Measurements from ENCODE around the gene EDAR.

The EDAR gene

DNA sequence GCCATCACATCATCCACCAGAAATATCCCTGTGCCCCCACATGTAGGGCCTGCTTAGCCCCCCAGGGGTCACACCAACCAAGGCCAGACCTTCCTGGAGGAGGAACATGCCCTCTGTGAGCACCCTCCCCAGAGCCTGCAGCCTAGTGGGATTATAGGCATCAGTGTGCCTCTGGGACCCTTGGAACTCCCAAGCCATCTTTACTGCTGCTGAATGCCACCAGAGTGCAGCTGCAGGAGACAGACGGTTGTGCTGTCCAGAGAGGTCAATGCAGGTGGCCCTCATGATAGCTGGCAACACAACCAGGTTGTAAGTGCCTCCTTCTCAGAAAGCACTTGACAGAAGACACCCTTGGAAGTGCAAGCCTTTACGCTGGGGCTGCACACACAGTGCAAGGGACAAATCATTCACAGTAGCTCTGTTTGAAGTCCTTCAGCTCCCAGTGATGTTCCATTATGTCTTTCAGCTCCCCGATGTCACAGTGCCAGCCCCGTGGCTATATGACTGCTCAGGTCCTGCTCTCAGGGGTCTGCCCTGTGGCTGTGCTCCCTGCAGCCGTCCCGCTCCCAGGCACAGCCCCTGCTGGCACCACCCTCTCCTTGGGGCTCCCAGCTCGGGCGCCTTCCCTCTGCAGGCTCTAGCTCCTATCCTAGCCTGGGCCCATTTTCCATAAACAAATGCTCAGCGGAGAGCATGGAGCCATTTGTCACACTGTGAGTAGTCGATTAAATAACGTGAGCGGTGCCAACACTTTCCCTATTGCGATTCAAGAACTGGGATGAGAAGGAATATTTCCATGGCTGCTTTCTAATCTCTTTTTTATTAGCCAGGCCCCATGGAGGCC, 65.1 kb downstream of the EDAR start:
- no peak for DNase-seq

DNA sequence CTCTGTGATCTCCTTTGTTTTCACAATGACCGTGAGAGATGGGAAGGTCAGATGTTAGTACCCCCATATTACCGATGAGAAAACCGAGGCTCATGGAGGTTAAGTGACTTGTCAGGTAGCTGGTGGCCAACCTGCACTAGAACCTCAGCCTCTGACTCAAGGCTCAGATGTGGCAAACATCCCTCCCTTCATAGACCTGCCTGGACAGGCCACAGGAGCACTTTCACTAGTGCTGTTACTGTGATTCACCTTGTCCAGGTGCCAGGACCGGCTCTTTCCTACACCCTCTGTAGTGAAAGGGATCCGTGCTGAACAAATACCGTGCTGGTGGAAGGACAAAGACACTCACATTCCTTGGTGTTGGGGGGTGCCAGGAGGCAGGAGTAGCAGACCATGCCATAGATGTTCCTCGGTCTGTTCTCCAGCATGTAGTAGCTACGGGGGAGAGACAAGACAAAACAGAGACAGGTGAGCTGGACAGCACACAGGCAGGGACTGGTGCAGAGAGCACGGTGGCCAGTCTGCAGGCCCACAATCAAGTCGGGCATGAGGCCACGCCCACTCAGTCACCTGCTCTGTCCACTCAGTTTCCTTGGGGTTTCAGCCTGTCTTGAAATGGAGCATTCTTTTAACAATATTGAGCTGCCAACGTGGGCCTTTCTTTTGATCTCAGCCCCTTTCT, 65.9 kb downstream of the EDAR start:
- peak in 1 of 3 experiments; percentile 6 for DNase-seq

DNA sequence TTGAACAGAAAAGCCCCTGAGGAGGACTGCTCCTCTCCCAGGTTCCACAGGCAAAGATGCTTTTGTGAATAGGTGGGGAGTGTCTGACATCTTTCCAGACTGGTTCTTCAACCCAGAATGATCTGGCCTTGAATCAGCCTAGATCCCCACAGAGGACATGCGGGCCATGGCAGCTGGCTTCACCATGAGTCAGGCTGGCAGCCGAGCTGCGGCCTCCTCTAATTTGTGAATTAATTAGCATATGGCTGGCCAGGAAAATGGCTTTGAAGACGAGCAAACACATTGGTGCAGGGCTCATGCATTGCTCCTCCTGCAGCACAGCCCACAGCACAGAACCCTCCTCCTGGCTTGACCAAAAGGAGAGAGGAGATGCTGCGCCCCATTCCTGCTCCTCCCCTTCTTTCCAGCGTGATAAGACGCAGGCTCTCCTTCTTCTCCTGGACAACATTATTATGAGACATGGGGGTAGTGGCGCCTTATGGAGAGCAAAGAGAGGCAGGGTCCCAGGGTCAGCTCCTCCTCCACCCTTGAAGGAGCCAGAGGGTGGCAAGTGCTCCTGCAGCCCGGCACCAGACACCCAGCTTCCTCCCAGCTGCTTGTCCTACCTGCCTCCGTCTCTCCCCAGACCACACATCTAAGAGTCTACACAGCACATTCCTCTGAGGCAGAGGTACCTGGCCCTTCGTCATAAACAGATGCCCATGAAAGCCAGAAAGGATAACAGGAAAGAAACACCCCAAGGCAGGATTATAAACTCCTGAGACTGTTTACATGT, 66.7 kb downstream of the EDAR start:
- no peak for DNase-seq

DNA sequence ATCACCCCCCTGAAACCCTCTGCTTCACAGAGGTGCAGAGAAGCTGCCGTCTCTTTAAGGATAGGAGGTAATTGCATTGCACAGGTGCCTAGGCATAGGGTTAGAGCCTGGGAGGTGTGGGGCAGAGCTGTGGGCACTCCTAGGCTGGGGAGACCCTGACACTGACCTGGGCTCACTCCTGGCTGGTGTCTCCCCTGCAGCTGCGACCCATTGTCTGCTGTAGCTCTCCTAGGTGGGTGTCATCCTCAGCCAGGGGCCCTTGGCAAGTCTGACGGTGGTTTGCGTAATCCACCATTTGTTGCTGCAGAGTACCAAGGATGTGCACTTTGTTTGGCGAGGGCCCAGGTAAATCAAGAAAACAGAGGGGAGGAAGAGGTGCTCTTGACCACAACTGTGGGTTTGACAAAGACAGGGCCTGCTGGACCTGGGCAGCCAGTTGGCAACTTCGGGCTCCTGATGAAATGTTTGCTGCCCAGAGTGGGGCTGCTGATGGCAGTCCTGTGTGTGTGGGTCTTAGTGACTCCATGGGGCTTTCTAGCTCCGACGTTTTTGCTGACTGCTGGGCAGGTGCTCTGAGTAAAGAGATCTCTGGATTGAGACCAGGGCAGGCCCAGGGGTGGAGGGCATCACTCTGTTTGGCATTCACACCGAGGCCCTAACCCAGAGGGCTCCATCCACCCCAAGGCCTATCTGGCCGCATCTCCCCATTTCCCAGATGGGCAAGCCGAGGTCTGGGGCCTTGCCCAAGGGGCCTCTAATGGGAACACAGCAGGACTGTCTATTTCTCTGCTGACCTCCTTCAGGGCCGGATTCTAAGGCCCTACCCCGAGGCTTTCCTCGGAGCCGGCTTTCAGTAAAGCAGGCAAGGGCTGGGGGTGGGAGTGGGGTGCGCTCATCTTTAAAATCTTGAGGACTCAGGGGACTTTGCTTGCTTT, 67.7 kb downstream of the EDAR start:
- DNase-seq: no peak

DNA sequence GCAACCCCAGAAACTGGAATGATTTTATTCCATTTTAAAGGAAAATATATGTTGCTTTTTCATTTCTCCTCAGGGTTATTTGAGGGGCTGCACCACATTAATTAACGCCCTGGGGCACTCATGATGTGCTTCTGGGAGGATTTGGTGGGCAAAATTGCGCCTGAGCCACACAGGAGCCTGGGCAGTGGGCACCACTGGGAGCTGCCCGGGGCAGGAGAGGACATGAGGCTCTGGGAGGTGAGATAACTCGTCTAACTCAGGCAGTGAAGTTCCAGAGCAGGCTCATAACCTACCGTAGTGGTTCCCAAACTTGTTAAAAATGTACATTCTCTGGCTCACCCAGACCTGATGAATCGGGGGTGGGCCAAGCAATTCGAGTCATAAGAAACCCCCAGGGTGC, 68.3 kb downstream of the EDAR start:
- no peak for DNase-seq

DNA sequence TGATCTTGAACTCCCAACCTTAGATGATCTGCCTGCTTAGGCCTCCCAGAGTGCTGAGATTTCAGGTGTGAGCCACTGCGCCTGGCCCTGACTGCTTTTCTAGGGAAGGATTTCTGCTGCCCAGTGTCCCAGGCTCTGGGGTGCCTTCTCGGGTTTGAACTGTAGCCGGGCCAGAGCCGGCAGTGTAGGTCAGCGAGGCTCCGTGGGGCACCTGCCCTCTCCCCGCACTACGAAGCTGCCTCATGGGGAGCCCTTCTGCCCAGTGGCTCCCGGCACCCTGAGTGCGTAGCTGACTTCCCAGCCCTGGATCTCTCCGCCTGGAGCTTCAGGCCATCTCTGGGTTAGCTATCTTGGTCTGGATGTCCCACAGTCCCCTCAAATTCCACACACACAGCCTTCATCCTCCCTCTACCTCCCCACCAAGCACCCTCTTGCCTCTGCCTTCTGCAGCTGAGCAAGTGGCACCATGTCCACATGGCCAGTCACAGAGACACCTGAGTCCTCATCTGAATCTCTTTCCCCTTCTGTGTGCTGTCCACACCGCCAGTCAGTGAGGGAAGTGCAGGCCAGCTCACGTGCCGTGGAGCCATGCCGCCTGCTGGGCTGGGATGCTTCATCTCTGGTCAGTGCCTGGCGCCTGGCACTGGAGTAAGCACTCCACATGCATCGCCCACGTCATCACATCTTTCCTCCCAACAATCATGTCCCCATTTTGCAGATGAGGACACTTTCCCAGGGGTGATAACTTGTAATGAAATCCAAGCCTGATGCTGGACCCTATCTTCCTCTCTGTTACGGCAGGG, 69.2 kb downstream of the EDAR start:
- no peak for DNase-seq

DNA sequence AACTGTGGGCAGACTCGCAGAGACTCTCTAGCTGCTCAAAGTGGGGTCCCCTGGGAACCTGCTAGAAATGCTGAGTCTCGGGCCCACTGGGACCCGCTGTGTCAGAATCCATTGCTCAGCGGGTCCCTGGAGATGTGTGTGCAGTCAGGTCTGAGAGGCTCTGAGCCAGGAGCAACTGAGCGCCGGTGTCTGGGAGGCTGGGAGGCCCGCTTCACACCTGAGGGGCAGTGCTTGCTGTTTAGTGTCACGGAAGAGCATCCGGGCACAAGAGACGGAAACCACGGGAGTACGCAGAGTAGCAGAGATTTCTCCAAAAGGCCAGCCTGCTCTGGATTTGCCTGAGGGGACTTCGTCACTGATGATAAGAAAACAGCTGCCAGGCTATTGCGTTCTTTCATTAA, 70.1 kb downstream of the EDAR start:
- DNase-seq: no peak

DNA sequence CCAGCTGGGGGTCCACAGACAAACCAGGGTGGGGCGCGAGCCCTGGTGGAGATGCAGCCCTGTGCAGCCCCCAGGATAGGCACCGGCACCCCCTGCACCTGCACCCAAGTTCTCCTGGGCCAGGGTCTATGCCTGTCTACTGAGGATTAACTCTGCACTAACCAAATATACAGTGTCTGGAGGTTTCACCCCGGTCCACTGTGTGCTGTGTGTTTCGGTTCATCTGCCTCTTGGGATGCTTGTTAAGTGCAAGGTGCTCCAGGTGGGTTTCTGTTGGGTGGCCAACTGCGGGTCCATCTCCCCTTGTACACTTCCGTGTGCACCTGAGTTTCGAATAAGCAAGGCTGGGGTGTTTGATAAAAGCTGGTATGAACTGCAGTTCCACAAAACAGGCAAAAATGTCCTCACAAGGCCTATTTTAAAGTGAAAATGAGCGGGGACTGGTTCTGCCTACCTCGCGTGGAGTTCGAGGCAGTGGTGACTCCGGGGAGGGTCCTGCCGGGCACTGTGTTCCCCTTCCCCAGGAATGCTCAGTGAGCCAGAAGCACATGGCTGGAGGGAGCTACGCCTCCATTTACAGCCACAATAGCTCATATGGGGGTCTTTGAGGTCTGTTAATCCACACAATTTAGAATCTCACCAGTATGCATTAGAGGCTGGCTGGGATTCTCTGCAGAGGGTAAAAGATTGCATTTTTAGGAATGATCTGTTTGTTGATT, 70.7 kb downstream of the EDAR start:
- no peak for DNase-seq

DNA sequence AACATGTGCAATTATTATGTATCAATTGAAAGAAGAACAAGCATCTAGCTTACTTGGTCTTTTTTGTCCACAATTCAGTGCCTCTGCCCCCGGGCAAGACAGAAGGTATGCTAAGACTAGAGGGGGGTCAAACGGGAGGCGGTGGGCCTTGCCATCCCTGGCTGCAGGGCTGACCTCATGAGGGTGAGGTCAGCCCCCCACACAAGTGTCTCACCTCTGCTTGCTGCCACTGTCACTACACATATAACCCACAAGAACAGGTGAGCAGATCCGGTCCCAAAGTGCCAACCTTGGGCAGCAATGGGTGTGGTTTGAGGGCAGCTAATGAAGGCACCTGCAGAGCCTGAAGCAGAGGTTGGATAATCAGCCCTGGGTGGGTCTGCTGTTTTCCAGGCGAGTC, 71.5 kb downstream of the EDAR start:
- DNase-seq: no peak

DNA sequence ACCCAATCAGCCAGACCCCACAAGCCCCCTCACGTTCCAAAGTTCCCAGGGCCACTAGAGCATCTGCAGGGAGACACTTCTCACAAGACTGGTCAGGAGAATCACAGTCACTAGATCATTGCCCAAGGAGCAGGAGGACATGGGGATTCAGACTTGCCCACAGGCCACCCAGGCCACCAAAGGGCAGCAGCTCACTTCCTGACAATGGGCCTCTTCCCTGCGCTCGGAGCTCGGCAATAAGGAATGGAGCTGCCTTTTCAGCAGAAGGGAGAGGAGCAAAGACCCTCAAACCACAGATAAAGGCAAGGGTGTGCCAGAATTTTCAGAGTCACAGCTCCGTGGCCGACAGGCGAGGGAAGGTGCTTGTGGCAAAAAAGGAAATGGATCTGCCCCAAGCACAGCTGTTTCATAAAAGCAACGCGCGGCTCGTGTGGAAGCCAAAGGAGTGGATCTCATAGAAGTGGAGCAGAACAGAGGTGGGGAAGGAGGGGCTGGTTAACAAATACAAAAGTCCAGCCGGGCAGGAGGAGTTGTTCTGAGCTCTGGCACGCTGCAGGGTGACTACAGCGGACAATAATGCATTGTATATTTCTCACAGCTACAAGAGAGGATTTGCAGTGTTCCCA, 72.1 kb downstream of the EDAR start:
- no peak for DNase-seq

DNA sequence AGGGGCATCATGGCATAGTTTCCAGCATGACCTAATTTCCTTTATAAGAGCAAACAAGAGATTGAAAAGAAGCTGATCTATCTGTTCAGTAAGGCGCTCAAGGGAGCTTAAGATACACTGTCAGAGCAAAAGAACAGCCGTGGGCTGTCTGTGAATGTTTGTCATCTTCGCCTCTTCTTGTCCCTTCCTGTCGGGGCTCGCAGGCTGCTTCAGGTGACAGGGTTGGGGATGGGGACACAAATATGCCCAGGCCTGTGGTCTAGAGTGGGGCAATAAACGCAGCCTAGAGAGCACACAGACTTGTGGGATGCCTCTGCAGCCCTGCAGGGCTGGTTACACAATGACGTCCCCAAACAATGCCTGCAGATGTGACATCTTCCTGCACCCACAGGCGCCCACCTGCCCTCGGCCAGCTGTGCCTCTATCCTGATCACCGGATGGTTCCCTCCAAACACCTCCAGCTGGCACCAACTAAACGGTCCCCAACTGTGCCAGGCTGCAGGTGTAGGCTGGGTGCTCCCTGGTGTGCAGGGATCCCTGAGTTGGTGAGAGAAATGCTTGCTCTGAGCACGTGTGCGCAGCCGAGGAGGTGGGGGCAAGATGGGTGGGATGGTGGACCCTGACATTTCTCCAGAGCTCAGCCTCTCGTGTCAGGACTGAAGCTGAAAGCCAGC, 72.8 kb downstream of the EDAR start:
- DNase-seq: peak in 2 of 3 experiments; percentile 50 to 70

DNA sequence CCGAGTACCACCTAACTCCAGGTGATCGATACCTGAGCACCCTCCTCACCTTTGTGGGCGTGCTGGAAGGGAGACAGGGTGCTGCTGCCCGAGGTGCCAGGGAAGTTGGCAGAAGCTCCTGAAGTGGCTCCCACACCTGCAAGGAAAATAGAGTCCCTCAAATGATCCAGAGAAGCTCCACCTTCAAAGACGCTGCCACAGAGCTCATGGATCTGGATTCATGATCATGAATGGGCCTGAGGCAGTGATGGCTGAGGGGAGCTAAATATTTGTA, 76.5 kb downstream of the EDAR start:
- DNase-seq: no peak

DNA sequence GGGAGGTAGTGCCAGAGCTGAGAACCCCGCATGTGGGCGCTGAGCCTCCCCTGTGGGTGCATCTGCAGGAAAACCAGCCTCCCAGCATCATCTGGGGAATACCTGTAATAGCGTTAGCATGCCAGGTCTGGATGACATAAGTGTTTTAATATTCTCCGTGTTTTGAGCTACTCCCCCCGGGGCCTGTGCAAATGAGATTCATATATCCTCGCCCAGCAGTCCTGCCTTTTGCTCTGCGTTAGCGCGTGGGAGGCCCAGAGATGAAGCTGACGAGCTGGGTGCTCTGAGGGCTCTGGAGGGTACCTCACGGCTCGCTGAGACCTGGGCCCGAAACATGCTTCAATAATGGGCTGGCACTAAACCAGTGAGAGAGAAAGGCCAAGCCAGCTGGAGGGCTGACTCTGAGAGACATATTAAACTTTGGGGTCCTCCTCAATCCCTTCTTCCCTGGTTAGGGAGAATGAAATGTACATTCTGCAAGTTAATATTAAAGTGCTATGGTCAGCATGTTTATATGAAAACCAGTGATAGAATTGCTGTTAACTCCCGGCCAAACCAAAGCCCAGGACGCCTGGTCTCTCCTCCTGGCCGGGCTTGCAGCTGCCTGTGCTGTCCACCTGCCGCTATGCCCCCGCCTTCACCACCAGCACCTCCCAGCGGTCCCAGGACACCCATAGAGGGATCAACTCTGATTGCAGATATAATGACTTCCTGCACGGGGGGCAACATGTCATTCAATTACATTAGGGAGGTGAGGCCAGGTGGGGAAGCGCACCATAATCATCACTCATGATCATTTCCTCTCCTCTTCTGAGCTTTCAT, 77.0 kb downstream of the EDAR start:
- no peak for DNase-seq

DNA sequence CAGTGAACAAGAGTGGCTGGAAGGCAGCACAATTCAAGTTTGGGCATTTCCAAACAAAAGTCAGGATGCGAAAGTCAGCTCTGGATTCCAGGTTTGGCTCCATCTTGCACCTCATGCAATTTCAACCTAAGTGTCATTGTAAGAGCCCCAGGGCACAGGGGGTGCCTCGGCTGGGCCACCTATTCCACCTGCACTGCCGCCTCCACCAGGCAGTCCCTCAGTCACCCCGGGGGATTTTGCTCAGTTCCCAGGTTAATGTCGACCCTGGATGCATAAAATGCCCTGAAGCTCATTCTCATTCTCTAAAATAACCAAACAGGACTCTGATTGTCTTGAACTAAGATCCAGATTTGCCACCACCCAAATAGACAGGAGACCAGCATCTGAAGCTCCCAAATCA, 77.6 kb downstream of the EDAR start:
- no peak for DNase-seq

DNA sequence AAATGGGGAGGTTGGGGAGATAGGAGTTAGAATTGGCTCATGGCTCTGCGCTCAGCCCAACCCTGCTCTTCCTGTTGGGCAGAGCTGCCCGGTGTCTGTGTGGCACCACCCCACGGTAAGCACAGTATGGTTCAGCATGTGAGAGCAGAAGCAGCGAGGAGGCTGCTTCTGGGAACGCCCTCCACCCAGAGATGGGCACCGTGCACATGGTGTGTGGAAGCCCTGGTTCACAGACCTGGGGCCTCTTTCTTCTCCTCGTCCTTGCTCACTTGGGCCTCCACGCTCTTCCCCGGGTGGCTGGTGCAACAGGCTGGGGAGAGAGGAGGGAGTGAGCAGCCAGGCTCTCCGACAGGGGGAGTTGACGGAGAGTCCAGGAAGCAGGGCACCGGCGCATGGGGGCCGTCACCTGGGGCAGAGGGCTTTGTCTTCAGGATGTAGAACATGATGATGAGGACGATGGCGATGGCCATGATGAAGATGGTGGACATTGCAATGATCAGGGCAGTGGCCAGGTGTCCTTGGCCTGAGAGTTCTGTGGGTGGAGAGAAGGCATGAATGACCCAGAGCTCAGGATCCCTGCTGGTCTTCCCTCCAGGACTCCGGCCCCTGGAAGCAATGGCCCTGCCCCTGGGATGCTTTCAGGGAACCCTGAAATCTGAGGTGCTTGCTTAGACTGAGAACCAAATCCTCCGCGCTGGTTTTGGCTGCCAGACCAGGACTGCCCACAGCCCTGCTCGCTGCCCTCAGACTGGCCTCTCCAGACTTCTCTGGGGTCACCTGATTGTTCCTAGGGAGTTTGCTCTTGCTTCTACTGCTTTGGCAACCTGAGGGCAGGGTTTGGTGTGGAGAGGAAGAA, 78.3 kb downstream of the EDAR start:
- DNase-seq: no peak

DNA sequence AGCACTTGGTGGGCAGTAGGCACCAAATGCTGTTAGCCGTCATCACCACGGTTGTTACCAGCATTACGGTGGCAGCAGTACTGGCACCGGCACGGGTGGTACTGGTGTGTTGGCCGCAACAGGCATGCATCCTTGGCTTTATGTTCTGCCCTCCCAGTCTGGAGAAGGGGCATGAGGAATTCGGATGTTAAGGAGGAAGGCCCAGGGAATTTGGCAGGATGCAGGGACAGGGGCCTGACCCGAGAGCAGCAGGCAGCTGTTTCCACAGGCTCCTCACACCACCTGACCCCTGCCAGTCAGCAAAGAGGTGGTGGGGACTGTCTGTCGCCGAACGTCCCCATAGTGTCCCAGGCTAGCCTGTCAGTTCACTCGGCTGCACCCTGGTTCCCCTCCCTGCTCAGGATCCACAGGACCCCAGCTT, 79.0 kb downstream of the EDAR start:
- DNase-seq: no peak

DNA sequence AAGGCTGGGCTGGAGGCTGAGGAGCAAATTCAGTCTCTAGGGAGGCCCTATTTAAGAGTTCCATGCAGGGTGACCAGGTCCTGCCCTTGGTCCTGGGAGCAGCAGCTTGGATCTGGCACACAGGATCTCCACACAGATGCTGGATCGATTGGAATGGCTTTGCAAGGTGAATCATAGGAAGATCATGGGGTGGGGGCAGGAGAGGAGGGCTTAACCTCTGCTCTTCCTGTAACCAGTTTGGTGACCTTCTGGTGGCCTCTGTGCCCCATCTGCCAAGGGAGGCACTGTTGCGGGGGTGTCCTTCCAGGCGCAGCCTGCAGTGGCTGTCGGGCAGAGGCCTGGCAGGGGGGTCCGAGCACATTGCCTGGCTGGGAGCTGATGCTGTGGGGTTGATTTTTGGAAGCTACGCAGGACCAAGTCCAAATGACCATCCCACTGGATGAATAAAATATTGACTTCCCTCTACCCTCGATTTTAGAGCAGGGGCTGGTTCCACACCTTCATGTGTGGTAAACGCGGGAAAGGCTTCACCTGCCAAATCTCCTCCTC, 79.7 kb downstream of the EDAR start:
- DNase-seq: no peak

DNA sequence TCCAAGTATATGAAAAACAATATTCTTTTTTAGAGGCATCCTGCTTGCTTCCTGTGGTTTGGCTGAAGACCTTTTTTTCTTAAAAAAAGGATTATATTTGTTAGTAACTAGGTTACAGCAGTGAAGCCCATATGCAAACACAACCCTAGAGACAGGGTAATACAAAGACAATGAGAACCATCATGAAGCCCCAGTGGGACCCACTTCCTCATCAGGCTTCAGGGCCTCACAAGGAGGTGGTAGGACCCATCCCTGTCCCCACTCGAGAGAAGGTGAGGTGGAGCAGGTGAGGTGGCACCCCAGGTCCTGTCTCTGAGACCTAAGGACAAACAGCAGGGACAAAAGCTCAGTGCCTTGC, 80.3 kb downstream of the EDAR start:
- DNase-seq: no peak

All from NCI-H1417 (cell line).